Effector memory CD8-positive, alpha-beta T cell (primary cell): ENCODE results near the gene TRIM52.
"Not testable (repeated sequence)": the region's sequence is repeated elsewhere in the genome, so short reads cannot be mapped to it uniquely, and the experiment has no call there.

Experiments
- ATAC-seq: fragments of 150-1000 bp; cut with Tn5 transposase; replicated peaks from 2 replicates; pipeline ENCODE4 v1.10.0; 2021; ENCODE audit warnings: mild to moderate bottlenecking, moderate library complexity
- DNase-seq, 3 experiments: peaks; one replicate each; pipeline ENCODE4 v3.0.0; 2021
- H3K27ac Mint-ChIP-seq, 2 donors: one replicate each; pipeline ENCODE4 v1.8.0; 2022; ENCODE audit warnings: mild to moderate bottlenecking in 2 of 2, mixed read lengths in 2 of 2, moderate library complexity in 2 of 2
- H3K27me3 Mint-ChIP-seq, 2 donors: one replicate each; pipeline ENCODE4 v1.8.0; 2022; ENCODE audit warnings: mixed read lengths in 2 of 2
- H3K36me3 Mint-ChIP-seq: one replicate; pipeline ENCODE4 v1.8.0; 2022; ENCODE audit warnings: mild to moderate bottlenecking, moderate library complexity, mixed read lengths; ENCODE audit not compliant: insufficient read depth
- H3K4me1 Mint-ChIP-seq, 2 donors: one replicate each; pipeline ENCODE4 v1.8.0; 2022; ENCODE audit warnings: low read depth in 2 of 2, mixed read lengths in 2 of 2
- H3K4me3 Mint-ChIP-seq, 2 donors: one replicate each; pipeline ENCODE4 v1.8.0; 2022; ENCODE audit warnings: mild to moderate bottlenecking in 2 of 2, mixed read lengths in 2 of 2, moderate library complexity in 2 of 2
- H3K9me3 Mint-ChIP-seq, 2 donors: one replicate each; pipeline ENCODE4 v1.8.0; 2022; ENCODE audit warnings: mixed read lengths in 2 of 2

The TRIM52 gene

DNA sequence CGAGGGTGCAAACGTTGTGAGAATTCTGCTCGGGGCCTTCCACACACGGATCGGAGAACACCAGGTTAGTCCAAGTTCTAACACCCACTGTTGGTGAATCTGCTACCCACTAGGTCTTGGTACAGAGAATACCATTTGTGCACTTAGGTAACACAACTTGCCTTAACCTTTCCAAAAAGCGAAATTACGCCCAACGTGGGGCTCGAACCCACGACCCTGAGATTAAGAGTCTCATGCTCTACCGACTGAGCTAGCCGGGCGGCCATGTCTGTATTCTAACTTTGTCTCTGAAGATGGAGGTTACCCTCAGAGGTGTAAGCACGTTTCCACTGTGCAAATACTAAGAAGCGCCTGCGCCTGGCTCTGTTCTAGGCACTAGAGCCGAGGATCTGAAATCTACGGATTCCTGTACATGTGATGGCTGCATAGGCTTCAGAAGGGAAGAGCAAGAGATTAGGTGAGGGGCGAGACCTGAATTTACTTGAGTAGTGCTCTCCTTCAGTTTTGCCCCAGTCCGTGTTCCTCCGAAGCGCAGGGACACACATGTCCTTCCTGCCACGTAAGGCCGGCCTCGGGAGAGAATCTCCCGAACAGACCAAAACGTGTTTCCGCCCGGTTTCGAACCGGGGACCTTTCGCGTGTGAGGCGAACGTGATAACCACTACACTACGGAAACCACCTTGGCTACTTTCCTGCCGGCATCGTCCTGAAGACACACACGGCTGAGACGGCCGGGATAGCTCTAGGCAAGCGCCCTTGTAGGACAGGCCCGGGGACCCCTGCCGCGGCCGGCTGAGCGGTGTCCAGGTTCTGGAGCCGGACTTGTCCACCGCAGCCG lies 38.9 kb downstream of the TRIM52 start:
- Mint-ChIP-seq H3K9me3 (peaks cover 0 to 1% of the 10 kb centered on the region in 2 donors), H3K27me3 (no peaks in the 10 kb centered on the region), H3K36me3 (peaks cover 77% of the 10 kb centered on the region), H3K4me1 (peaks cover 53 to 57% of the 10 kb centered on the region in 2 donors), H3K27ac (peak overlapping the region; percentile 100), H3K4me3 (peak overlapping the region; percentile 84 to 86)
- ATAC-seq = peak; percentile 31
- peak; percentile 98 to 99 (median 99) for DNase-seq

DNA sequence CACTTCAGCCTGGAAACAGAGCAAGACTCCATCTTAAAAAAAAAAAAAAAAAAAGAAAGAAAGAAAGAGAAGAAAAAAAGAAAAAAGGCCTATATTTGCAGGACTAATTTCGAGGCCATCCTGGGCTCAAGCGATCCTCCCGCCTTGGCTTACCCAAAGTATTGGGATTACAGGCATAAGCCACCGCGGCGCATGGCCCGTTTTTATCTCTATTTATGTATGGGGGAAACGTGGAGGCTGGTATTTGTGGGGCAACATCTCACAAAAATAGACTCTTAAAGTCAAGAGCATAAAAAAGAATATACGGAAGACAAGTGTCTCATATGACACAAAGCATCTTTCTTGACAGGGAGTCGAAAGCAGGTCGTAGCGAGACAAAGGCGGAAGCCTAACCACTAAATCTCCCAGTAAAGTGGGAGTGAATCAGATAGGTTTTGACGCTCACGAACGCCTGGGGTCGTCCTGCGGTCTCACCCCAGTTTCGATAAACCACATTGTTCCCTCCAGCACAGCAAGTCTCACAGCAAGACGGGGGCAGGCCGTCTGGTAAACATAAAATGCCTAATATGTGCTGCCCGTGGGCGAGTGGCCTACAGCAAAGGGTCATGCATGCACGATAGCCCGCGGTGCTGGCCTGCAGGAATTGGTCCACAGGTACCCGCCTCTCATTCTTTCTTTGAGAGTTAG lies 39.7 kb downstream of the TRIM52 start:
- Mint-ChIP-seq H3K4me1 (peaks cover 58 to 60% of the 10 kb centered on the region in 2 donors), H3K4me3 (peak overlapping the region; percentile 84 to 86), H3K27me3 (no peaks in the 10 kb centered on the region), H3K36me3 (peaks cover 78% of the 10 kb centered on the region), H3K27ac (peak overlapping the region; percentile 100), H3K9me3 (peaks cover 0 to 1% of the 10 kb centered on the region in 2 donors)
- ATAC-seq (peak; percentile 16), DNase-seq (peak; percentile 68 to 72 (median 69))

DNA sequence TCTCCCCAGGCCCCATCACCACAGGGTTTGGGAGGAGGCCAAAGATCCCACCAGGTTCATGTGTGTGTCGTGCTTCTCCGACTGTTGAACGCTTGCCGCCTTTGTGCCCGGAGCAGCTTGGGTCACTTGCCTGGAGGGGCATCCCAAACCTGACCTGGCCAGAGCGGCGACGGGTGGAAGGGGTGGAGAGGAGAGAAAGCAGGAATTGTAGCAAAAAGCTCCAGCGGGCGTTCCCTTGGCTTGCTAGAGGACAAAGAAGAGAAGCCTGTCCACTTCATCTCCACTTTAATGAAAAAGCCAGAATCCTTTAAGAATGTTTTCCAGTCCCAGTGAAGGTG lies 40.8 kb downstream of the TRIM52 start:
- Mint-ChIP-seq H3K27me3 (no peaks in the 10 kb centered on the region), H3K9me3 (peaks cover 0 to 1% of the 10 kb centered on the region in 2 donors), H3K27ac (peak overlapping the region; percentile 88 to 100), H3K4me1 (peaks cover 52 to 55% of the 10 kb centered on the region in 2 donors), H3K4me3 (peak overlapping the region; percentile 57 to 62), H3K36me3 (peaks cover 78% of the 10 kb centered on the region)
- no peak for ATAC-seq
- DNase-seq = no peak

DNA sequence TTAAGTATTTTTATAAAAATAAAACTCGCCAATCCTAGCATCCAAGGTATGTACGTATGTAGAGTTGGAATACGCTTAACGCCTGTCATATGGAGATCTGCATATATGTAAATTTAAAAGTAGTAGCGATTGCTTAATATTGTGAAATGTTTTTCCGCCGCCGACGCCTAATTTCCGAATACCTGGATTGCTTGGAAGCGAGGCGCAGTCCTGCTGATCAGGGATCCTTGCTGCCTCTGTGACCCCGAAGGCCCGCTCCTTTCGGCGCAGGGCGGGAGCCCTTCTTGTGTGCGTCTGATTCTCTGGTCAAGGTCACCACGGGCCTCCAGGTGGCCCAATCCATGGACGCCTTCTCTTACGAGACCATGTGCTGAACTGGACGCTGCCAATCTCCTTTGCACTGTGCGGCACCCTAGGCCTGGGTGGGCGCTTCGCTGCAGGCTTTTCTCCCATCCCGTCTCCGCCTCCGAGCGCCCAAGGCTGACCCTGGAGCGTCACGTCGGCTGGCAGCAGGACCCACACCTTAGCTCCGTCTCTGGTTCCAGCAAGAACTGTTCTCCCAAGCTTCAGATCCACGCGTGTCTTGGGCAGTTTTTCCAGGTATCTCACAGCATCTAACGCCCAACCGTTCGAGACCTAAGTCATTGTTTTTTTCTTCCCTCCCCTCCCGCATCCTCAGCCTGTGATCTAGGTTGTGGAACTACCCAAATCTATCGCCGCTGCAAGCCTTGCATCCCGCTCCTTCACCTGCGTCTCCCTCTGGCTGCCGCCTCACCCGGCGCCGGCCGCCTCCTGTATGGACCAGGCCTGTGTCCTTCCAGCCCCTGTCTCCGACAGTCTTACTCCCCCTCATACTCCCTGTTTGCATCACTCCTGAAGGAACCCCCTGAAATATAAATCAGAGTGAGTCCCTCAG lies 41.4 kb downstream of the TRIM52 start:
- no peak for DNase-seq
- peaks cover 51 to 55% of the 10 kb centered on the region in 2 donors for H3K4me1 Mint-ChIP-seq
- no peak for ATAC-seq
- H3K27me3 Mint-ChIP-seq = no peaks in the 10 kb centered on the region
- H3K27ac Mint-ChIP-seq = peak overlapping the region; percentile 88 to 100
- H3K36me3 Mint-ChIP-seq = peaks cover 78% of the 10 kb centered on the region
- H3K9me3 Mint-ChIP-seq = peaks cover 0 to 1% of the 10 kb centered on the region in 2 donors
- H3K4me3 Mint-ChIP-seq = peak overlapping the region; percentile 57 to 62

GRCh38 chr5:181218795-181219124 lies 42.2 kb downstream of the TRIM52 start:
- no peak for ATAC-seq
- Mint-ChIP-seq H3K4me3 (peak overlapping the region; percentile 89 to 97), H3K4me1 (peaks cover 46 to 47% of the 10 kb centered on the region in 2 donors)

GRCh38 chr5:181217803-181218062 lies 43.2 kb downstream of the TRIM52 start:
- peaks cover 63% of the 10 kb centered on the region for H3K36me3 Mint-ChIP-seq
- H3K9me3 Mint-ChIP-seq = peaks cover 0 to 1% of the 10 kb centered on the region in 2 donors
- DNase-seq (peak; percentile 26 to 50 (median 27)), ATAC-seq (peak; percentile 8)
- H3K27me3 Mint-ChIP-seq = no peaks in the 10 kb centered on the region
- peak overlapping the region; percentile 99 to 100 for H3K27ac Mint-ChIP-seq
- peak overlapping the region; percentile 89 to 97 for H3K4me3 Mint-ChIP-seq
- peaks cover 42% of the 10 kb centered on the region in 2 donors for H3K4me1 Mint-ChIP-seq

More at GRCh38 chr5:181218795-181219124, 42.2 kb downstream of the TRIM52 start:
- Mint-ChIP-seq H3K27ac (peak overlapping the region; percentile 99 to 100), H3K9me3 (peaks cover 0 to 1% of the 10 kb centered on the region in 2 donors), H3K36me3 (peaks cover 71% of the 10 kb centered on the region), H3K27me3 (no peaks in the 10 kb centered on the region)
- no peak for DNase-seq

DNA sequence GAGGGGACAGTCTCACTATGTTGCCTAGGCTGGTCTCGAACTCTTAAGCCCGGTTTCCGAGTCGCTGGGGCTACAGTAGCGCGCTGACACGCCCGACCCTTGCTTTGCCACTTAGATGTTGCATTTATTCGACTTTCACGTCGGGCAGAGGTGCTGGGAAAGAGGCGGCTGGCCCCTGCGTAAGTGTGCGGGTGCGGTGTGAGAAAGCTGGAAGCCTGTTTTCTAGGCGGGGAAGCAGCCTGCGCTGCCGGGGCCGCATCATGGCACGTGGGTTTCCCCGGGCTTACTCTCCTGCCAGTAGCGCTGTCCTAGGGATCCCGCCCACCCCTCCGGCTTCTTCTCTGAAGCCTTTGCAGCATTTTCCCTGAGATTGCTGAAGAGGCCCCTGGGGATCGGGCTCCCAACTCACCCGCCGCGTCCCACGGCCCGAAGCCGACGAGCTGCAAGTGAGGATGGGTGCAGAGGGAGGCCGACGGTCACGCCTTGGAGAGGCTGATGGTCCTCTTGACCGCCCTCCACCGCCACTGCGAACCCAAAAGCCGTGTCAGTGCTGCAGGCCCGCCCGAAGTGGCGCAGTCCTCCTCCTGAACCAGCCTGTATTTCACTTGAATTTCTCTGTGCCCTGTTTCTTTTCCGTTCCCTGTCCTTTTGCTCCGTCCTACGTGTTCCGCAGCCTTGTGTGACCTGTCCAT lies 43.7 kb downstream of the TRIM52 start:
- Mint-ChIP-seq H3K27ac (peak overlapping the region; percentile 99 to 100), H3K4me1 (peaks cover 38% of the 10 kb centered on the region in 2 donors), H3K4me3 (peak overlapping the region; percentile 89 to 97), H3K36me3 (peaks cover 58% of the 10 kb centered on the region), H3K27me3 (no peaks in the 10 kb centered on the region), H3K9me3 (peaks cover 0 to 1% of the 10 kb centered on the region in 2 donors)
- DNase-seq (peak; percentile 50 to 62 (median 52)), ATAC-seq (peak; percentile 36)

- H3K4me3 Mint-ChIP-seq = peak overlapping the region; percentile 89 to 97
- peaks cover 28% of the 10 kb centered on the region in 2 donors for H3K4me1 Mint-ChIP-seq
- H3K9me3 Mint-ChIP-seq = peaks cover 0 to 1% of the 10 kb centered on the region in 2 donors
- peaks cover 49% of the 10 kb centered on the region for H3K36me3 Mint-ChIP-seq
- peak overlapping the region; percentile 99 to 100 for H3K27ac Mint-ChIP-seq
- ATAC-seq (no peak), DNase-seq (peak in 1 of 3 experiments; percentile 27)
- H3K27me3 Mint-ChIP-seq = no peaks in the 10 kb centered on the region
Measured at GRCh38 chr5:181215997-181216989, 44.6 kb downstream of the TRIM52 start.

DNA sequence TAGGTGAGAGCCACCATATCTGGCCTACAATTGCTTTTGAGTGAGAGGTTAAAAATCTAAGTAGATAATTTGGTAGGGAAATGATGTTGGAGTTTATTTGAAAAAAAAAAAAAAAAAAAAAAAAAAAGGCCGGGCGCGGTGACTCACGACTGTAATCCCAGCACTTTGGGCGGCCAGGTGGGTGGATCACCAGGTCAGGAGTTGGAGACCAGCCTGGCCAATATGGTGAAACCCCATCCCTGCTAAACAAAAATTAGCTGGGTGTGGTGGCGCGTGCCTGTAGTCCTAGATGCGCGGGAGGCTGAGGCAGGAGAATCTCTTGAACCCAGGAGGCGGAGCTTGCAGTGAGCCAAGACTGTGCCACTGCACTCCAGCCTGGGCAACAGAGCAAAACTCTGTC lies 46.7 kb downstream of the TRIM52 start:
- Mint-ChIP-seq H3K4me1 (peaks cover 20 to 25% of the 10 kb centered on the region in 2 donors), H3K36me3 (peaks cover 30% of the 10 kb centered on the region)
- H3K27me3 Mint-ChIP-seq, H3K27ac Mint-ChIP-seq, ATAC-seq, H3K4me3 Mint-ChIP-seq, DNase-seq, H3K9me3 Mint-ChIP-seq: not testable (repeated sequence)

DNA sequence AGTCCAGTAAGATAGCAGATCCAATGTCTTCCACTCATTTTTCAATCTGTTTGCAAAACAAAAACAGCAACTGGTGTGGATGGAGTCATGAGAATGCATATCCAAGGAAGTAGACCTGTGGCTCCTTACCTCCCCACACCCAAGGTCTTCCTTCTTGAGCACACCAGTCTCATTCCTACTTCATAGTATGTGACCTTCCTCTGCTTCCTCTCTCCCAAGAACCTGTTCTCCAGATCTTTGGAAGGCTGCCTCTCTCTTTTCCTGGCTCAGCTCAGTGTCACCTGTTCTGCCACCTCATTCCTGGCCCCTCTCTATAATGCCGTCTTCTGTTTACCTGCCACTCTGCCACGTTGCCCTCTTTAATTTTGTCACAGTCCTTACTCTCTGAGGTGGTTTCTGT lies 48.0 kb downstream of the TRIM52 start:
- ATAC-seq = no peak
- no peak overlapping the region for H3K4me3 Mint-ChIP-seq
- no peak for DNase-seq
- H3K9me3 Mint-ChIP-seq = peaks cover 0 to 1% of the 10 kb centered on the region in 2 donors
- H3K27me3 Mint-ChIP-seq = no peaks in the 10 kb centered on the region
- peaks cover 29% of the 10 kb centered on the region for H3K36me3 Mint-ChIP-seq
- H3K27ac Mint-ChIP-seq = no peak overlapping the region
- H3K4me1 Mint-ChIP-seq = peaks cover 14 to 24% of the 10 kb centered on the region in 2 donors

DNA sequence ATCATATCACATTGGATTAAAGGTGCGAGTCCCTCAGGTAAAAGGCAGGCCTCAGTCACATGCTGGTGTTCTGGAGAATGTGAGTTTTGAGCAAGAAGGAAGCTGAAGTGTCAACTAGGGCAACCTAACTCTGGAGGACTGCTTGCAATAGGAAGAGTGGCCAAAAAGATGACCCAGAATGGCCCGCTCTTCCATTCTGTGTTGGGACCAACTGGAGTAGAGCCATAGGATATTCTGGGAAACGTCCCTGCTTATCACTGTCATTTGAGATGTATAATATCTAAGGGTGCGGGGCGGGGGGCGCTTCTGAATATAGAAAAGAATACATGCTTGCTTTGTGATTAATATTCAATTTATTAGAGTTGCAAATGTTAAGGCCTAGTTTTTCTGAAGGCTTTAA lies 48.9 kb downstream of the TRIM52 start:
- ATAC-seq = no peak
- peaks cover 29% of the 10 kb centered on the region for H3K36me3 Mint-ChIP-seq
- peaks cover 0 to 2% of the 10 kb centered on the region in 2 donors for H3K9me3 Mint-ChIP-seq
- no peak for DNase-seq
- no peak overlapping the region for H3K27ac Mint-ChIP-seq
- peaks cover 0 to 6% of the 10 kb centered on the region in 2 donors for H3K27me3 Mint-ChIP-seq
- H3K4me3 Mint-ChIP-seq = no peak overlapping the region
- H3K4me1 Mint-ChIP-seq = peaks cover 11 to 26% of the 10 kb centered on the region in 2 donors

- no peak for ATAC-seq
- Mint-ChIP-seq H3K4me3 (no peak overlapping the region), H3K9me3 (peaks cover 0 to 2% of the 10 kb centered on the region in 2 donors), H3K36me3 (peaks cover 32% of the 10 kb centered on the region), H3K27me3 (peaks cover 6 to 14% of the 10 kb centered on the region in 2 donors), H3K27ac (no peak overlapping the region), H3K4me1 (peaks cover 16 to 28% of the 10 kb centered on the region in 2 donors)
- no peak for DNase-seq
Measured at GRCh38 chr5:181211208-181211607, 49.7 kb downstream of the TRIM52 start.
